Measurements from ENCODE around the gene LUC7L3.

GRCh38 chr17:50699410-50699809 is 20.0 kb upstream of the LUC7L3 start:
- TF ChIP-seq CTCF (IDR thresholded peaks at IDR 0.05; ENCODE audit: borderline replicate concordance, extremely low read depth, low read length, poor library complexity, severe bottlenecking) (no peak), EZH2 (IDR thresholded peaks at IDR 0.05; ENCODE audit: borderline replicate concordance, low read depth, low read length, severe bottlenecking) (no peak)
